ENCODE data around the gene POLR1C. TPM values are rescaled to one million over a fixed set of nuclear protein-coding genes. Genes with fewer than 3 reads are reported as not detected.

The POLR1C gene
- total and polyA plus RNA-seq, 10 of the 15 experiments (the other 5 are each of a cell fraction or from before 2014, with no cell fraction given): 40.0 to 180 (median 66.2) TPM

- no peak for TF ChIP-seq TCF7 (IDR thresholded peaks at IDR 0.05; ENCODE audit: borderline replicate concordance)
- no peak for TF ChIP-seq TCF3 (IDR thresholded peaks at IDR 0.05; ENCODE audit: borderline replicate concordance, insufficient read depth, low read depth, low read length)
- no peak for TF ChIP-seq E2F4 (IDR thresholded peaks at IDR 0.05; ENCODE audit: low read depth, low read length)
- TF ChIP-seq ZNF384 (IDR thresholded peaks at IDR 0.05; ENCODE audit: borderline replicate concordance, low read depth, low read length): no peak
- TF ChIP-seq ESRRA (IDR thresholded peaks at IDR 0.05; ENCODE audit: low read length): no peak
- no peak for TF ChIP-seq ASH2L (IDR thresholded peaks at IDR 0.05; ENCODE audit: borderline replicate concordance, low read depth)
- no peak for TF ChIP-seq RUNX3 (IDR thresholded peaks at IDR 0.05; ENCODE audit: low read length)
- TF ChIP-seq MEF2B (IDR thresholded peaks at IDR 0.05; ENCODE audit: partially characterized antibody, poor library complexity, severe bottlenecking): no peak
- no peak for TF ChIP-seq DPF2 (IDR thresholded peaks at IDR 0.05)
- no peak for TF ChIP-seq TARDBP (IDR thresholded peaks at IDR 0.05; ENCODE audit: borderline replicate concordance)
- TF ChIP-seq IRF3 (IDR thresholded peaks at IDR 0.05): no peak
- no peak for TF ChIP-seq PBX3 (IDR thresholded peaks at IDR 0.05; ENCODE audit: insufficient replicate concordance, low read depth, low read length)
- no peak for TF ChIP-seq FOXK2 (IDR thresholded peaks at IDR 0.05)
- no peak for TF ChIP-seq SREBF1 (IDR thresholded peaks at IDR 0.05; ENCODE audit: low read length)
- TF ChIP-seq NFYA (IDR thresholded peaks at IDR 0.05; ENCODE audit: borderline replicate concordance, low read depth, low read length): no peak
- no peak for TF ChIP-seq JUND (IDR thresholded peaks at IDR 0.05; ENCODE audit: low read depth, low read length)
- no peak for TF ChIP-seq ZBTB11 (CRISPR knock-in tag; IDR thresholded peaks at IDR 0.05)
- no peak for TF ChIP-seq POLR2A (IDR thresholded peaks at IDR 0.05; ENCODE audit: low read depth, low read length)
- TF ChIP-seq ZNF217 (IDR thresholded peaks at IDR 0.05): no peak
- ChIA-PET POLR2A (interaction anchor here (0.7 to 2.2 kb wide), 3 partner anchors 12 to 341 kb away, joined by 3 to 8 read pairs (median 7); no protein-coding TSS in a partner anchor), SMC1A (ENCODE audit: uncharacterized antibody, unreplicated experiment) (interaction anchor here (1.5 kb wide), 1 partner anchor 13 kb away, joined by 5 read pairs; no protein-coding TSS in a partner anchor), CTCF (interaction anchor here (0.6 to 2.6 kb wide), 4 partner anchors 10 to 76 kb away, joined by 3 to 11 read pairs (median 7); no protein-coding TSS in a partner anchor), RAD21 (ENCODE audit: unreplicated experiment) (interaction anchor here (0.7 to 0.9 kb wide), 2 partner anchors 15 kb away, joined by 3 read pairs; partner anchors contain the start of genes POLR1C and YIPF3)
- Histone ChIP-seq H2AFZ (ENCODE audit: control insufficient read depth, low read depth, low read length) (no peak overlapping the region), H3K4me1 (ENCODE audit: control insufficient read depth, insufficient read depth, low read length) (no peaks in the 10 kb centered on the region), H3K27me3 (replicated peaks in 1 of 2; ENCODE audit: control insufficient read depth in 2 of 2, insufficient read depth in 2 of 2, low read length in 1 of 2) (no peaks in the 10 kb centered on the region), H3K9ac (ENCODE audit: control insufficient read depth, insufficient read depth, low read length) (no peak overlapping the region), H3K79me2 (ENCODE audit: control insufficient read depth, insufficient read depth, low read length) (no peaks in the 10 kb centered on the region), H3K9me3 (replicated peaks; ENCODE audit: control insufficient read depth, insufficient read depth, low read length) (no peaks in the 10 kb centered on the region), H4K20me1 (ENCODE audit: control insufficient read depth, insufficient read depth) (no peaks in the 10 kb centered on the region), H3K4me2 (ENCODE audit: control insufficient read depth, insufficient read depth) (no peak overlapping the region), H3K4me3 (no peak overlapping the region), H3K27ac (ENCODE audit: control insufficient read depth, insufficient read depth) (no peak overlapping the region), H3K36me3 (ENCODE audit: control insufficient read depth in 2 of 2, insufficient read depth in 2 of 2, low read length in 1 of 2) (peaks cover 11 to 27% of the 10 kb centered on the region in 2 experiments)
- no TSS peak for BruUV-seq (replicated peaks)
- intact Hi-C loops (cut with micrococcal nuclease; ENCODE audit: unreplicated experiment): no loop called here
- in situ Hi-C loops (cut with MboI): no loop called here
- DNase-seq (ENCODE audit: low read depth, low spot score) (no peak), ATAC-seq (no peak), FAIRE-seq (no peak)
- WGBS (ENCODE audit: insufficient coverage, insufficient replicate concordance, low lambda C conversion rate, missing lambda C conversion rate): 100% methylated on average over 1 of the region's 1 CpG
These were observed 15.3 kb downstream of the POLR1C start for GRCh38 chr6:43532201-43532600.

All from GM12878 (cell line).